SKM-1 treated with dmso at 0.1 percent for 144 hours (cell line): ENCODE results near the gene ADCY3.

Experiments used
- DNase-seq: peaks from one replicate; lab custom pipeline; 2025; ENCODE audit not compliant: unreplicated experiment; lab: John Stamatoyannopoulos, UW

ADCY3 gene

DNA sequence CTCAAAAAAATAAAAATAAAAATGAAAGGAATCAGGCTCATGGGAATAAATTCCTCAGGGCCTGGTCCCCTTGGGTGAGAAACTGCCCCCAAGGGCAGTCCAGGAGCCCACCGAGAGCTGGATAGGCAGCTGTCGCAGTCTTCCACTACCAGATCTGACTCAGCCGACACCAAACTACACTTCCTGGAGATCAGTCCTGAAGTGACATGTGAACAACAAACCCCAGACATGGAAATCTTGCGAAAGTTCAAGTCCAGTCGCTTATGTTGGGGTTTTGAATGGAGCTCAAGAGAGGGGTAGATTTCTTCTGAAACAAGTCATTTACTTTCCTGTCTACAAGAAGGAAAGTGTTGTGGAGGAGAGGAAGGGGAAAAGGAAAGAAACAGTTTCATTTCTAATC, 12.9 kb downstream of the ADCY3 start:
- DNase-seq = no peak

DNA sequence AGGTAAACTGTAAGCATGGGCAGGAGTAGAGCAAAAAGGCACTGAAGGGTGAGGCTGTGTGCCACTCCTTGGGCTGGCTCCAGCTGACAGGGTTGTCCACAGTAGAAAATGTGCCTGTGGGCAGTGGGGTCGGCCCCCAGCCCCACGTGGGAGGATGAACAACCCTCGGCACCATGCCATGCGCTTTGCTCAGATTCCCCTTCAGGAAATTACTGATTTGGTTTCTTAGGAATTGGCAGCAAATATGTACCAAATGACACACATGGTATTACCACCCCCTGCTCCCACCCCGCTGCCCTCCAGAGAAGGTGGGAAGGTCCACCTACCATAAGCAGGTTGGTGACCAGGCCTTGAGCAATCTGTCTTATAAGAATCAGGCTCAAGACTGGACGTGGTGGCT, 13.6 kb downstream of the ADCY3 start:
- DNase-seq = no peak

DNA sequence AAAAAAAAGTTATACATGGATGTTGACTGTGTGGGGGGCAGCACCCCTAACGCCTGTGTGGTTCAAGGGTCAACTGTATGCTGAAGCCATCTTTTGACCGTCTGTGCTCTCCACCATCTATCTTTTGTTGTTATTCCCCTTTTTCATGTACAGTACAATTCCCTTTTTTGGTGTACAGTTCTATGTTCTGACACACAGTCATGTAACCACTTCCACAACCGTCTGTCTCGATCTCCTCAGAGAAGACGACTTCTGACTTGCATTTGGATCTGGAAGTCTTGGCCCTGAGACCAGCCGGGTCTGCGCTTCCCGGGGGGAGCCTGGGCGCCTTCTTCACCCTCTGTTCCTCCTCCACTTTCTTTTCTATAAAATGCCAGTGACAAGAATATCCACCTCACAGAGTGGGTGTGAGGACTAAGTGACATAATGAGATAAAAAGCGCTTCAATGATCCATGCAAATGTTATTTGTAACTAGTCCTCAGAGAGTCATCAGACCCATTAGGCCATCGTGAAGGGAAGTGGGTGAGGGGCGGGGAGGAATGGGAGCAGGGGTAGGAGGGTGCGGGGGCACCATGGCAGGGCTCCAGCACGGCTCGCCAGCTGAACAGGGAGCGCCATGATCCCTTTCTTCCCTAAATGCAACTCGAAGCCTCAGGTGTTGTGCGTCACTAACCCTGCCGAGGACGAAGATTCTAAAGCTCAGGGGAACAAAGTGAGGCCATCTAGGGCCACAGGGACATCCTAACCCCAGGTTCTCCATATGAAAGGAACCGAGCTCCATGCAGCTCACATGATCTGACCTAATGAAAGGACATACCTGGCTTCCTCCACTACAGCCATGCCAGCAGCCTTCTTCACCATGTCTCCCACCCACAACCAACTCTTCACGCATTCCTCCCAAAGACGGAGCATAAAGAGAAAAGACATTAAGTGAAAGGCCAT, 16.6 kb downstream of the ADCY3 start:
- DNase-seq = no peak

DNA sequence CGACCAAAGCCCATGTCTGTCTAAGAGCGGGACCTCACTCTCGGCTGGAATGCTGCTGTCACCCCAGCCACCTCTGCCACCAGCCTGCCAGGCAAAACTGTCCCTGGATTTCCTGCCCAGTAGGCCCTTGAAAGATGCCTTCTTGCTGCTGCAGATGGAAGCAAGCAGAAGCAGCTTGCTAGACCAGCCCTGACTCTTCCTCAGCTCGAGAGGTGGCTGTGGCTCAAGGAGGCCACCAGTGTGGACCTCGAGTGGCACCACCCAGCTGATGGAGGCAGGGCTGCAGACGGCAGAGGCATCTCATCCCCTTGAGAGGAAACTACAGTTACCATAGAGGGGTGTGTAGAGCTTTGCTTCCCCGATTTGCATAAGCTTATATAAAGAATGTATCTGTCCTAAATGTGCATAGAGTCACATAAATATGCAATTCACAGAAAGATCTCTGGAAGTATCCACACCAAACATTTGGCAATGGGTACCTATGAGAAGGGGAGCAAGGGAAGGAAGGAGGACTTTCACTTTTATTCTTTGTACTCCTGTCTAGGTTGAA, 20.6 kb downstream of the ADCY3 start:
- no peak for DNase-seq

DNA sequence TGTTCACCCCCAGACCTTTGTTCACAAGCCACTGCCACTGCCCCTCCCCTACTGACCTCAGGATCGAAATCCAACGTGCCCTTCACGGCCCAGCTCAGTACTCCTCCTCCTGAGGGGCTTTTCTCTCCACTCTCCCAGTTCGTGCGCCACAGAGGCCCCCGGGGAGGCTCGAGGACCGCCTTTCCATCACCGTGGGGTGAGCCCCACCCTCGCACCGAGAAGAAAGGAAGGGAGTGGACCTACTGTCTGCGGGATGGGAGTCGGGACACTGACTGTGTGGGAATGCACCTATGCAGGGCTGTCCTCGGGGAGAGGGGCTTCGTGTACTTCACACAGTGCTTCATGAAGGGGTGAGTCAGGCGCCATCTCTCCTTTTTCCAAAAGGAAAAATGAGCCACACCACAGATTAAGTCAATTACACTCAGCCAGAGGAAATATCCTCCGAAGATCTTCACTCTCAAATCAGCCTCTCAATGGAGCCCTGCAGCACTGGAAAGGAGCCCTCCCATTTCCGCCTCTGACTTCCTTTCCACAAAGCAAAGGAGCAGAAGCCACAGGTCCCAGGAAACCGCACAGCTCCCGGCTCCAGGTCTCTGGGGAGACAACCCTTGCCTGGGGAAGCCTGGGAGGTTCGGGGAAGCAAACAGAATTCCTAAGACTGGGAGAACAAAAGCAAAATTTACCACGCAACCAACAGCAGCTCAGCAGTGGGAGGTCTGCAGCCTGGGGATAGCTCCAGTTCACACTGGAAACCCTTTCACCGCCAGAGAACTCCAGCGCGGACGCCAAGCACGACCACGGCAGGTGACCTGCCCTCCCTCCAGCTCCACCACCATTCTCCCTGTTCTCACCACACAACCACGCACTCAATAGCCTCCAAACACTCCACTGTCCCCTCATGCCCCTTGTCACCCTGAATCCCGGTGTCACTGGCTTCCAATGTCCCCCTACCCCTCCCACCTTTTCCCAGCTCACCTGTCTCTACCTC, 21.6 kb downstream of the ADCY3 start:
- no peak for DNase-seq

DNA sequence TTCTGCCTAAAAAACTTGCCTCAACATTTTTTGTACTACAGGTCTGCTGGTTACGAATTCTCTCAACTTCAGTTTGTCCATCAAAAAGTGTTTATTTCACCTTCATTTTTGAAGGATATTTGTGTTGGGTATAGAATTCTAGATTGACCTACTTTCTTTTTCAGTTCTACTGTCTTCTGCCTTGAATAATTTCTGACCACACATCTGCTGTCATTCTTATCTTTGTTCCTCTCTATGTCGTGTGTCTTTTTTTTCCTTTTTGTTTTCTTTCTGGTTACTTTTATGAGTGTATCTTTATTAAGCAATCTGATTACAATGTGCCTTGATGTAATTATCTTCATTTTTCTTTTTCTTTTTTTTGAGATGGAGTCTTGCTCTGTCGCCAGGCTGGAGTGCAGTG, 25.3 kb downstream of the ADCY3 start:
- DNase-seq = no peak

- no peak for DNase-seq
These were observed 26.1 kb downstream of the ADCY3 start for GRCh38 chr2:24893934-24894333.

DNA sequence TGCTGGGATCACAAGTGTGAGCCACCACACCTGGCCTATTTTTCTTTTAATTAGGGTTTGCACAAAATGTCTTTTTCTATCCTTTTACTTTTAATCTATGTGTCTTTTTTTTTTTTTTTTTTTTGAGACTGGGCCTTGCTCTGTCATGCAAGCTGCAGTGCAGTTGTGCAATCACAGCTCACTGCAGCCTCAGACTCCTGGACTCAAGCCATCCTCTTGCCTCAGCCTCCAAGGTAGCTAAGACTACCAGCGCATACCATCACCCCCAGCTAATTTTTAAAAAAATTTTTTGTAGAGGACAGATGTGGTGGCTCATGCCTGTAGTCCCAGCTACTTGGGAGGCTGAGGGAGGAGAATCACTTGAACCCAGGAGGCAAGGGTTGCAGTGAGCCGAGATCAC, 27.1 kb downstream of the ADCY3 start:
- no peak for DNase-seq

DNA sequence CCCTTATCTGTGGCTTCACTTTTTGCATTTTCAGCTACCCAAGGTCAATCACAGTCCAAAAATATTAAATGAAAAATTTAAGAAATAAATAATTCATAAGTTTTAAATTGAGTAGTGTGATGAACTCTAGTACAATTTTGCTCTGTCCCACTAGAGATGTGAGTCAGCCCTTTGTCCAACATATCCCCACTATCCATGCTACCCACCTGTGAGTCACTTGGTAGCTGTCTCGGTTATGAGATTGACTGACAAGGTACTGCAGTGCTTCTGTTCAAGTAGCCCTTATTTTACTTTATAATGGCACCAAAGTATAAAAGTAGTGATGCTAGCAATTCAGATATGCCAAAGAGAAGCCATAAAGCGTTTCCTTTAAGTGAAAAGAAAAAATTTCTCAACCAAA, 28.8 kb downstream of the ADCY3 start:
- DNase-seq = no peak

- DNase-seq = no peak
These were observed 30.8 kb downstream of the ADCY3 start for GRCh38 chr2:24889221-24889620.

- no peak for DNase-seq
These were observed 31.9 kb downstream of the ADCY3 start for GRCh38 chr2:24888177-24888576.

- DNase-seq = no peak
These were observed 32.6 kb downstream of the ADCY3 start for GRCh38 chr2:24887307-24887874.

DNA sequence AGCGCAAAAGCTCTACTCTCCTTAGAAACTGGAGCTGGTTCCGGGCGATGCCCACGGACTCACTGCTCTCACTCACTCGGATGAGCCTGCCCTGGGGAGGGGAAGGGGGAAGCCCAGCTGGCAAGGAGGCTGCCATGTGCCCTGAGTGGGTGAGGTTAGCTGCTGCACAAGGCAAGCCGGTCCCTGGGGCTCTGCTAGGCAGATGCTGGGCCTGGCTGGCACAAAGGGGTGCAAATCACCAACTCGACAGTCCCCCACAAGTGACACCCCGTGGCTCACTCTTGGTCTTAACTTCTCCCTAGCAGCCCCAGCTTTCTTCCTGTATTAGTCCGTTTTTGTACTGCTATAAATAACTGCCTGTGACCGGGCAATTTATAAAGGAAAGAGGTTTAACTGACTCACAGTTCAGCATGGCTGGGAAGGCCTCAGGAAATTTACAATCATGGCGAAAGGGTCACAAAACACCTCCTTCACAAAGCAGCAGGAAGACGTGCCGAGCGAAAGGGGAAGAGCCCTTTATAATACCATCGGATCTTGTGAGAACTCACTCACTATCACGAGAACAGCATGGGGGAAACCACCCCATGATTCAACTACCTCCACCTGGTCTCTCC, 33.2 kb downstream of the ADCY3 start:
- DNase-seq = no peak

- DNase-seq = no peak
These were observed 33.9 kb downstream of the ADCY3 start for GRCh38 chr2:24886126-24886501.

GRCh38 chr2:24885221-24886125, 34.6 kb downstream of the ADCY3 start:
- DNase-seq = no peak

DNA sequence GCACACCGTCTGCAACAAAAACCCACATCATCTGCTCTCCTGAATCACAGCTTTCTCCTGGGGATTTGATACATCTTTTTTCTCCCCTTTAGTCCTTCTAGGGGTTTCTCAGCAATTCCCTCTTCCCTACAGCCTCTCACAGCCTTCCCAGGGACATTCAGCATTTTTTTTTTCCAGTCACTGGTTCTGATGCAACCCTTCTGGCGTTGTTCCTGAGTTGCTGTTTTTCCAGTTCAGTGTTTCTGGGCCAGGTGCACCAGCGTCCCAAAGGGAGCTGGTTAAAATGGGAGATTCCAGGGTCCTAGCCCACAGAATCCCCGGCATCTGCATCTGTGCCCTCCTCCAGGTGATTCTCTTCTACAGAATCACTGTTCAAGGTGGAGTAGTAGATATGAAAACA, 36.1 kb downstream of the ADCY3 start:
- DNase-seq = no peak

GRCh38 chr2:24881623-24882022, 38.4 kb downstream of the ADCY3 start:
- DNase-seq = no peak

GRCh38 chr2:24881158-24881557, 38.9 kb downstream of the ADCY3 start:
- no peak for DNase-seq

GRCh38 chr2:24878341-24878740, 41.7 kb downstream of the ADCY3 start:
- DNase-seq = no peak

DNA sequence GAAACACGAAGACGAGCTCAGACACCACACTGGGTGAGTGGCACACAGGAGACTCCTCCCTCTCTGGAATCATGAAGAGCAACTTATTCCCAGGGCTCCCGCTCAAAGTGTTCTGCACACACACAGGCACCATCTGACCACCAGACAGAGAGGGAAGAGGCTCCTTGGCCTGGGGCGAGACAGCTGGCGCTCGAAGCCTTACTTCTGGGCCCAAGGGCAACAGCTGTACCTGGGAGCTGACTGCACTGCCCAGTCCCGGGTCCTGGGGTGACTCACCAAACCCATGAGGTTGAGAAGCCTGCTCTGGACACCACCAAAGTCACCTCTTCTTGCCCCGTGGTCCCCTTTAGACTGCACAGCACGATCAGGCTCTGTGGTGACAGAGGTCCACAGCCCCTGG, 42.4 kb downstream of the ADCY3 start:
- DNase-seq = no peak
